ENCODE results near the gene SLC35F4.
"Not testable (repeated sequence)": the region's sequence is repeated elsewhere in the genome, so short reads cannot be mapped to it uniquely, and the experiment has no call there.

SLC35F4 gene

GRCh38 chr14:57865403-57866198 is at the start of gene SLC35F4:
SLC35F4 (minus strand) TSS chr14:57866092.
- peak; percentile 38 for DNase-seq

GRCh38 chr14:57909626-57910025 is 43.7 kb upstream of the SLC35F4 start:
- no peak for DNase-seq

GRCh38 chr14:57903954-57904353 is 38.1 kb upstream of the SLC35F4 start:
- no peak for DNase-seq

- DNase-seq, result no peak
Observed at GRCh38 chr14:57898837-57899572, 33.1 kb upstream of the SLC35F4 start.

GRCh38 chr14:57897144-57897748 is 31.4 kb upstream of the SLC35F4 start:
- no peak for DNase-seq

- peak; percentile 24 for DNase-seq
Observed at GRCh38 chr14:57889245-57889644, 23.4 kb upstream of the SLC35F4 start.

- no peak for DNase-seq
Observed at GRCh38 chr14:57884175-57884574, 18.3 kb upstream of the SLC35F4 start.

- peak; percentile 18 for DNase-seq
Observed at GRCh38 chr14:57883061-57883460, 17.2 kb upstream of the SLC35F4 start.

- no peak for DNase-seq
Observed at GRCh38 chr14:57879516-57879915, 13.6 kb upstream of the SLC35F4 start.

GRCh38 chr14:57875985-57876384 is 10.1 kb upstream of the SLC35F4 start:
- no peak for DNase-seq

- no peak for DNase-seq
Observed at GRCh38 chr14:57875296-57875695, 9.4 kb upstream of the SLC35F4 start.

- peak; percentile 73 for DNase-seq
Observed at GRCh38 chr14:57871459-57872080, 5.7 kb upstream of the SLC35F4 start.

GRCh38 chr14:57870686-57871457 is 5.0 kb upstream of the SLC35F4 start:
- no peak for DNase-seq

- DNase-seq, result no peak
Observed at GRCh38 chr14:57869617-57870016, 3.7 kb upstream of the SLC35F4 start.

- no peak for DNase-seq
Observed at GRCh38 chr14:57866199-57866705, 360 bp upstream of the SLC35F4 start.

- no peak for DNase-seq
Observed at GRCh38 chr14:57865066-57865402, 858 bp downstream of the SLC35F4 start.

- DNase-seq, result no peak
Observed at GRCh38 chr14:57864659-57865058, 1.2 kb downstream of the SLC35F4 start.

GRCh38 chr14:57863471-57863870 is 2.4 kb downstream of the SLC35F4 start:
- DNase-seq, result no peak

- DNase-seq, result not testable (repeated sequence)
Observed at GRCh38 chr14:57855666-57856065, 10.2 kb downstream of the SLC35F4 start.

GRCh38 chr14:57854571-57854970 is 11.3 kb downstream of the SLC35F4 start:
- DNase-seq, result no peak

- DNase-seq, result no peak
Observed at GRCh38 chr14:57851354-57851753, 14.5 kb downstream of the SLC35F4 start.

- no peak for DNase-seq
Observed at GRCh38 chr14:57848786-57849185, 17.1 kb downstream of the SLC35F4 start.
